ENCODE results near the gene FXR2. TPM values are rescaled to one million over a fixed set of nuclear protein-coding genes. Genes with fewer than 3 reads are reported as not detected.

Gene FXR2
- total and polyA plus RNA-seq, 9 of the 15 experiments (the other 6 are each of a cell fraction or from before 2014, with no cell fraction given): 2.0 to 49.3 (median 24.5) TPM

- POLR2A ChIA-PET: interaction anchor here (3.6 kb wide), 1 partner anchor 40 kb away, joined by 21 read pairs; the partner anchor contains the start of gene TP53
- WGBS (ENCODE audit: insufficient coverage, low coverage, missing lambda C conversion rate): 70% methylated on average over 8 of the region's 9 CpGs
Observed at GRCh38 chr17:7646457-7646856, 31.8 kb upstream of the FXR2 start.

GRCh38 chr17:7644775-7645174, 30.1 kb upstream of the FXR2 start:
- in situ Hi-C loops (cut with MboI): no loop called here
- POLR2A ChIA-PET: no interaction called here

More at GRCh38 chr17:7646457-7646856, 31.8 kb upstream of the FXR2 start:
- Histone ChIP-seq H3K27me3 (ENCODE audit: control insufficient read depth in 2 of 2, insufficient read depth in 2 of 2, low read length in 2 of 2) (no peaks in the 10 kb centered on the region), H3K36me3 (ENCODE audit: control insufficient read depth, insufficient read depth, low read length) (no peaks in the 10 kb centered on the region), H3K27ac (ENCODE audit: extremely low read depth, low read depth, low read length) (no peak overlapping the region), H3K4me3 (no peak overlapping the region), H2AFZ (ENCODE audit: low read depth, low read length) (peak overlapping the region; percentile 61), H3K4me2 (ENCODE audit: insufficient read depth, low read length) (no peak overlapping the region), H4K20me1 (replicated peaks; ENCODE audit: control insufficient read depth, insufficient read depth, low read length) (no peaks in the 10 kb centered on the region), H3K4me1 (replicated peaks in 1 of 2; ENCODE audit: control insufficient read depth in 2 of 2, insufficient read depth in 2 of 2, low read length in 2 of 2) (peaks cover 24 to 34% of the 10 kb centered on the region in 2 experiments; a peak in 4 of 5 replicates), H3K9ac (ENCODE audit: insufficient read depth in 1 of 2, low read depth in 2 of 2, low read length in 2 of 2) (no peak overlapping the region; a peak in 1 of 4 replicates), H3K79me2 (ENCODE audit: control insufficient read depth, insufficient read depth, low read length) (no peaks in the 10 kb centered on the region), H3K9me3 (replicated peaks; ENCODE audit: control insufficient read depth, insufficient read depth, low read depth, low read length) (no peaks in the 10 kb centered on the region), H3K9me1 (ENCODE audit: control insufficient read depth, insufficient read depth, low read length) (no peaks in the 10 kb centered on the region)
- CTCF ChIA-PET (ENCODE audit: low intra/inter-chr PET ratio): no interaction called here
- no peak for ATAC-seq
- intact Hi-C loops (cut with micrococcal nuclease): no loop called here
- peak; percentile 29 for FAIRE-seq
- TF ChIP-seq THAP7 (CRISPR knock-in tag; IDR thresholded peaks at IDR 0.05) (no peak), TGIF2 (CRISPR knock-in tag; IDR thresholded peaks at IDR 0.05) (no peak), ZNF121 (CRISPR knock-in tag; conservative IDR thresholded peaks at IDR 0.05) (no peak), NRF1 (conservative IDR thresholded peaks at IDR 0.05 in 1 of 2, IDR thresholded peaks at IDR 0.05 in 1 of 2) (peak in 1 of 2 experiments; percentile 28; a peak in 1 of 4 replicates), HMG20A (CRISPR knock-in tag; conservative IDR thresholded peaks at IDR 0.05) (no peak)
- DNase-seq (ENCODE audit: extremely low read depth in 1 of 4, low spot score in 3 of 4): no peak
- BruUV-seq (replicated peaks): no TSS peak
- in situ Hi-C loops (cut with MboI): no loop called here

More at GRCh38 chr17:7644775-7645174, 30.1 kb upstream of the FXR2 start:
- Histone ChIP-seq H3K79me2 (ENCODE audit: control insufficient read depth, insufficient read depth, low read length) (no peaks in the 10 kb centered on the region), H3K4me3 (no peak overlapping the region), H4K20me1 (replicated peaks; ENCODE audit: control insufficient read depth, insufficient read depth, low read length) (no peaks in the 10 kb centered on the region), H3K27me3 (ENCODE audit: control insufficient read depth in 2 of 2, insufficient read depth in 2 of 2, low read length in 2 of 2) (no peaks in the 10 kb centered on the region), H2AFZ (ENCODE audit: low read depth, low read length) (0 out of 2 replicates have a peak overlapping the region, but pooled peaks have one; percentile 9), H3K4me1 (replicated peaks in 1 of 2; ENCODE audit: control insufficient read depth in 2 of 2, insufficient read depth in 2 of 2, low read length in 2 of 2) (peaks cover 19 to 20% of the 10 kb centered on the region in 2 experiments; a peak in 4 of 5 replicates), H3K9me1 (ENCODE audit: control insufficient read depth, insufficient read depth, low read length) (no peaks in the 10 kb centered on the region), H3K27ac (ENCODE audit: extremely low read depth, low read depth, low read length) (no peak overlapping the region), H3K9me3 (replicated peaks; ENCODE audit: control insufficient read depth, insufficient read depth, low read depth, low read length) (no peaks in the 10 kb centered on the region; the same call in 1 of the 2 replicates), H3K36me3 (ENCODE audit: control insufficient read depth, insufficient read depth, low read length) (no peaks in the 10 kb centered on the region), H3K4me2 (ENCODE audit: insufficient read depth, low read length) (no peak overlapping the region), H3K9ac (ENCODE audit: insufficient read depth in 1 of 2, low read depth in 2 of 2, low read length in 2 of 2) (no peak overlapping the region; a peak in 1 of 4 replicates)
- CTCF ChIA-PET (ENCODE audit: low intra/inter-chr PET ratio): no interaction called here
- no peak for ATAC-seq
- intact Hi-C loops (cut with micrococcal nuclease): no loop called here
- no TSS peak for BruUV-seq (replicated peaks)
- 0 out of 2 replicates have a peak, but pooled peaks have one; percentile 8 for TF ChIP-seq SPI1 (IDR thresholded peaks at IDR 0.05; ENCODE audit: borderline replicate concordance, low read depth, low read length)
- no peak for TF ChIP-seq RFX1 (IDR thresholded peaks at IDR 0.05)
- FAIRE-seq: no peak
- 45% methylated on average over 3 of the region's 4 CpGs for WGBS (ENCODE audit: insufficient coverage, low coverage, missing lambda C conversion rate)
- DNase-seq (ENCODE audit: extremely low read depth in 1 of 4, low spot score in 3 of 4): peak in 1 of 4 experiments; percentile 2

Data from K562 (cell line).